Esophagus muscularis mucosa (tissue), 3 donors: ENCODE measurements around the gene CAV1.

Experiments used
- POLR2A ChIP-seq: fragments of 450-650 bp; IDR thresholded peaks from one replicate; pipeline ENCODE4 v1.6.1; 2017; ENCODE audit warnings: antibody characterized with exemption, moderate library complexity, mild to moderate bottlenecking, low read depth
- POLR2AphosphoS5 ChIP-seq, 2 donors: sonication (generic); formaldehyde crosslinking; IDR thresholded peaks; one replicate each; pipeline ENCODE4 v1.6.1; 2017; ENCODE audit warnings: antibody characterized with exemption in 2 of 2
- TF ChIP-seq, protein P1 (sequence below), 3 experiments: fragments of 200-600 bp in 2 of 3; fragments of 450-650 bp in 1 of 3; sonication (generic) in 2 of 3; IDR thresholded peaks; one replicate each; pipeline ENCODE4 v1.5.1; 2017 to 2019; ENCODE audit warnings: antibody characterized with exemption in 3 of 3, mild to moderate bottlenecking in 2 of 3, moderate library complexity in 1 of 3

DNA sequence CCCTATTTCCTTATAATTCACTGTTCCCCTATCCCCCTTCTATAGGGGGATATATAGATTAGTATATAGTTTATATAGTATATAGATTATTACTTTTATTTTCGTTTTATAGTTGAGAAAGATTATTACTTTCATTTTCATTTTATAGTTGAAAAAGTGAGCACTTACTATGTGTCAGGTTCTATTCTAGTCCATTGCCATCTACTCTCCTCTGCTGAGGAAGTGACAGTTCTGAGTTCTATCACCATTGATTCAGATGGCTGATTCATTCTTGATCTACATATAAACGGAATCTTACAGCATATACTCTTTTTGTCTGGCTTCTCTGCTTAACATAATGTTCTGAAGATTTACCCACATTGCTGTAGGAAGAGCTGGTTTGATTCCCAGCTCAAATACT is 46.0 kb upstream of the CAV1 start:
- TF ChIP-seq, protein P1, sequence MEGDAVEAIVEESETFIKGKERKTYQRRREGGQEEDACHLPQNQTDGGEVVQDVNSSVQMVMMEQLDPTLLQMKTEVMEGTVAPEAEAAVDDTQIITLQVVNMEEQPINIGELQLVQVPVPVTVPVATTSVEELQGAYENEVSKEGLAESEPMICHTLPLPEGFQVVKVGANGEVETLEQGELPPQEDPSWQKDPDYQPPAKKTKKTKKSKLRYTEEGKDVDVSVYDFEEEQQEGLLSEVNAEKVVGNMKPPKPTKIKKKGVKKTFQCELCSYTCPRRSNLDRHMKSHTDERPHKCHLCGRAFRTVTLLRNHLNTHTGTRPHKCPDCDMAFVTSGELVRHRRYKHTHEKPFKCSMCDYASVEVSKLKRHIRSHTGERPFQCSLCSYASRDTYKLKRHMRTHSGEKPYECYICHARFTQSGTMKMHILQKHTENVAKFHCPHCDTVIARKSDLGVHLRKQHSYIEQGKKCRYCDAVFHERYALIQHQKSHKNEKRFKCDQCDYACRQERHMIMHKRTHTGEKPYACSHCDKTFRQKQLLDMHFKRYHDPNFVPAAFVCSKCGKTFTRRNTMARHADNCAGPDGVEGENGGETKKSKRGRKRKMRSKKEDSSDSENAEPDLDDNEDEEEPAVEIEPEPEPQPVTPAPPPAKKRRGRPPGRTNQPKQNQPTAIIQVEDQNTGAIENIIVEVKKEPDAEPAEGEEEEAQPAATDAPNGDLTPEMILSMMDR (IDR thresholded peaks at IDR 0.05), result no peak
- TF ChIP-seq POLR2AphosphoS5 (IDR thresholded peaks at IDR 0.05), result no peak
- TF ChIP-seq POLR2A, result no peak
